ENCODE results near the gene BEST2.

GRCh38 chr19:12750851-12751250 is 740 bp upstream of the BEST2 start:
- TF ChIP-seq CTCF (conservative IDR thresholded peaks at IDR 0.05) (no peak), ZFX (IDR thresholded peaks at IDR 0.05) (no peak)
